Activated T-helper 9 cell treated with anti-CD3 and anti-CD28 coated beads, Interleukin-2, amount 50 U/mL, for 16 hours (primary cell): ENCODE data around the gene MCRS1.
"Not testable (repeated sequence)": the region's sequence is repeated elsewhere in the genome, so short reads cannot be mapped to it uniquely, and the experiment has no call there.

ENCODE experiments used
- DNase-seq: peaks from one replicate; pipeline ENCODE4 v3.0.0-alpha.2; 2020; ENCODE audit warnings: low read depth

The MCRS1 gene

DNA sequence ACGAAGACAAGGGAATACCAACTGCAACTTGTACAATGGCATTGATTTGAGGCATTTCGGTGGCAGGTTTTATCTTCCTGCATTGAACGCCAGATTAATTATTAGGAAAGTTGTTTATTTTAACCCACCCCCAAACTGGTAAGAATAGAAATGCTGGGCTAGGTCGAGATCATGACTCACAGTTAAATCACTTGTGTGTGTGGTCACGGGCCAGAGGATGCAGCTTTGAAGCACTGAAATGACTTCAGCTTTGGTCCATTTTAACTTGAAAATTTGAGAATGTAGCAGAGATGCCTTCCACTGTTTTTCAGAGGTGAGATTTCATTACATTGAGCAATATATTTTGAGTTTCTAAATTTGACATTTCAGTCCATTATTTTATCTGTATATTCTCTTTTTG, 52.7 kb downstream of the MCRS1 start:
- no peak for DNase-seq

DNA sequence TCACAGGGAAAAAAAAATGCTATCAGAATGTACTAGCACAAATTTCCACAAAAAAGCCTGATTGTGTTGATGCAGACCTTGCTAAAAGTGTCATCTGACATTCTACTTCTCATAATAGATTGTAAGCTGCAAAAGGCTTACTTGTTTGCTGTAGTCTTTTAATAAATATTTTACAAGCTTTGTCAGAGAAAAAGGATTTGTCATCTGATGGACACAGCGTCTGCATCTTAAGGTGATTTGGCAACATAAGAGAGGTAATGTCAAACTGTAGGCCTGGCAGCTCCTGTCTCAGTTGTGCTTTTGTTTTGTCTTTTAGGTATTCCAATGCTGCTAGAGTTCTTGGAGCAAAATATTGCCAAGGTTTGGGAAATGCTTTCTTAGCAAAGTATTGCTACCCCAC, 55.4 kb downstream of the MCRS1 start:
- no peak for DNase-seq

DNA sequence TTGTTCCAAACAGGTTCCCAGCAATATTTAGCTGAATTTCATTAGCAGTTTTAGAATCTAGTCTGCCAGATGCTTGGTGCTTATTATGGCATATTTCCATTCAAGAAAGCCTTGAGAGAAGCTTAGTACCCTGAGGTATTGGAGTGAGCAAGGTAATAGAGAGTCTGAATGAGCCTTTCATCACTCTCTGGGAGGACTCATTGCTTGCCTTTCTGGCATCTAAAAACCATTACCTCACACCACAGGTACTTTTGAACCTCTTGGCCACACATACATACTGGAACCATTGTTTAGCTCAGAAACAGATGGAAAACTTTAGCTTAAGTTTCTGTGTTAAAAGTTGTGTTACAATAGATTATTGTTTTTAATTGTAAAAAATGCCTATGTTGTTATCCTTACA, 56.5 kb downstream of the MCRS1 start:
- DNase-seq, result no peak

DNA sequence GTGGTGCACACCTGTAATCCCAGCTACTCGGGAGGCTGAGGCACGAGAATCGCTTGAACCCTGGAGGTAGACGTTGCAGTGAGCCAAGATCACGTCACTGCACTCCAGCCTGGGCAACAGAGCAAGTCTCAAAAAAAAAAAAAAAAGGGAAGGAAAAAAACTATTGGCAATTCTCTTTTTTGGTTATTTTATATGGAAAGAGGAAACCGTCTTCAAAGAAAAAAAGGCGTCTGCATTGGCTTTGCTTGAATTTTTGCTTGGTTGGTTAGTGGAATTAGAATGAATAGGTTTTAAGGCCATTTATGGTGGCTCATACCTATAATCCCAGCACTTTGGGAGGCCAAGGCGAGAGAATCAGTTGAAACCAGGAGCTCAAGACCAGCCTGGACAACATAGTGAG, 58.3 kb downstream of the MCRS1 start:
- DNase-seq, result not testable (repeated sequence)
